GM12891 (cell line): ENCODE measurements around the gene VWA3B.
"Not testable (repeated sequence)": the region's sequence is repeated elsewhere in the genome, so short reads cannot be mapped to it uniquely, and the experiment has no call there.

Source experiments
- DNase-seq: peaks from one replicate; pipeline ENCODE4 v3.0.0; 2011; ENCODE audit warnings: low spot score; ENCODE audit not compliant: insufficient read length
- FAIRE-seq: peaks from 2 replicates; lab custom pipeline; 2011; peaks lifted over from hg19 to GRCh38; lab: Jason Lieb, UNC
- PAX5 ChIP-seq: IDR thresholded peaks from 2 replicates; pipeline ENCODE4 v1.6.1; 2011; ENCODE audit warnings: low read length, moderate library complexity, mild to moderate bottlenecking; ENCODE audit not compliant: insufficient read depth, severe bottlenecking
- POLR2A ChIP-seq: IDR thresholded peaks from 2 replicates; pipeline ENCODE4 v1.6.1; 2011; ENCODE audit warnings: low read depth, low read length, control low read depth
- POLR2AphosphoS5 ChIP-seq: IDR thresholded peaks from 2 replicates; pipeline ENCODE4 v1.6.1; 2011; ENCODE audit warnings: low read depth, low read length, control low read depth
- POU2F2 ChIP-seq: IDR thresholded peaks from 2 replicates; pipeline ENCODE4 v1.6.1; 2011; ENCODE audit warnings: low read depth, mild to moderate bottlenecking, control low read depth, low read length, moderate library complexity
- SPI1 ChIP-seq: IDR thresholded peaks from 2 replicates; pipeline ENCODE4 v1.6.1; 2011; ENCODE audit warnings: low read depth, low read length, control low read depth
- TAF1 ChIP-seq: IDR thresholded peaks from 2 replicates; pipeline ENCODE4 v1.6.1; 2011; ENCODE audit warnings: low read depth, low read length, control low read depth

VWA3B gene

DNA sequence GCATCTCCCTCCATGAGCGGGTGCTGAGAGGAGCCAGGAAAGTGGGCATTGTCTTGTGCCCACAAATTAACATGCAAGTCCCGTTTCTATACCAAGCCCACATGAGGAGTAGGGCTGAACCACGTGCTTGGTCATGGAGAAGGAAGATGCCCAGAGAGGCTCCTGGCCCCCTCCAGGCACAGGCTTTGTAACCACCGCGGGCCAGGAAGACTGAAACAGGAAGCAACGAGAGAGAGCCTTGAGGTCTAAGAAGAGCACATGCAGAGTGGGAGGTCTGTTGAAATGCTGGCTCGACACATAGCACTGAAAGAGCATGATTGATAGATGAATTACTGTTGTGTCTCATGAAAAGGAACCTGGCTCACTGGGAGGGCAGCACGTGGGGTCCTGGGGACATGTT is 36.3 kb downstream of the VWA3B start:
- FAIRE-seq (no peak), DNase-seq (no peak)
- TF ChIP-seq POLR2A (no peak), SPI1 (no peak), POU2F2 (no peak), POLR2AphosphoS5 (no peak), PAX5 (no peak), TAF1 (no peak)

DNA sequence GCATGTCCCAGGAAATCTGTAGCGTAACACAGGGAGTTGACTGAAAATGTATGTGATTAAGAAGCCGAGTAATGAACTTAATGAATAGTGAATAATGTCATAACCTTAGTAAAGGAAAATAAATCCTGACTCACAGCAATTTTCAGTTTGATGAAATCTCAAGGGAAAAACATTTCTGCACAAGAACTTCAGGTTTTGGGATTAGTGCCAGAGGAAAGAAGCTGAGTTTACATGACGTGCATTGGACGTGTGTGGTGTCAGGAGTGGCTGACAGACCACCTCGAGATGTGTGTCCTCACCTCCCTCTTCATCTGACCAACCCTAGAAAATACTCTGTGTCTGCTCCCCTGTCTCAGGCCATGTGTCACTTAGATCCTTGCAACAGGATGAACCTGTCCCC is 39.1 kb downstream of the VWA3B start:
- FAIRE-seq (no peak), DNase-seq (no peak)
- TF ChIP-seq SPI1 = no peak
- TF ChIP-seq POLR2A = no peak
- no peak for TF ChIP-seq TAF1
- no peak for TF ChIP-seq PAX5
- TF ChIP-seq POLR2AphosphoS5 = no peak
- no peak for TF ChIP-seq POU2F2

DNA sequence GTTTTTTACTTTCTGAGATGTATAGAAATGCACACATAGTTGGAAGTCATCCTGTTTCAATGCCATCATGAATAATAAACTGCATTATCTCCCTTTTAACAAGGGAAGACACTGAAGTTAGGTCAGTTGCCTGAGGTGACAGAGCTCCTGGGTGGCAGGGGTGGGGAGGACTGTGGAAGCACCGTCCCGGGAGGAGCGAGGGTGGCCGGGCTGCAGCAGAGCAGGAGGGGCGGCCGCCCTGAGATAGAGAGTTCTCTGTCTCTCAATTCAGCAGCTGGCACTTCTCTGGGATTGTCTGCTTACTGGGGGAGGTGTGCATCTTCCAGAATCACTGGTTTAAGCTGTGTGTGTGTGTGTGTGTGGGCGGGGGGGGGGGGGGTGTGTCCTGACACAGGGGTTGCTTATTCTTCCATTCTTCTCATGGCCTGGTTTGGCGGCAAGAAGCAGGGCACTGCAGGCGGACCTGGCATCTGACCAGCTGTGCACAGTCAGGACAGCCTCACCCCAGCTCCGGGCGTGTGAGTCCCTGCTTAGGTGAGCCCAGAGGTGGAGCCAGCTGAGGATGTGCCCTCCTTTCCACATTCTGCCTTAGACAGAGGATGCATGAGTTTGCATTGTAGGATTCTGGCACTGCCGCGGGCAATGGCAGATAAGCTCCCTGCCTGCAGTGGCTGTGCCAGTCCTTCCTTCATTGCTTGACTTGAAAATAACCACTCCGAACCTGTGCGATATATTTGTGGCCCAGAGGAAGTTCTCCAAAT is 40.4 kb downstream of the VWA3B start:
- DNase-seq (no peak), FAIRE-seq (no peak)
- TF ChIP-seq PAX5 (no peak), POLR2A (no peak), SPI1 (no peak), TAF1 (no peak), POU2F2 (no peak), POLR2AphosphoS5 (no peak)

DNA sequence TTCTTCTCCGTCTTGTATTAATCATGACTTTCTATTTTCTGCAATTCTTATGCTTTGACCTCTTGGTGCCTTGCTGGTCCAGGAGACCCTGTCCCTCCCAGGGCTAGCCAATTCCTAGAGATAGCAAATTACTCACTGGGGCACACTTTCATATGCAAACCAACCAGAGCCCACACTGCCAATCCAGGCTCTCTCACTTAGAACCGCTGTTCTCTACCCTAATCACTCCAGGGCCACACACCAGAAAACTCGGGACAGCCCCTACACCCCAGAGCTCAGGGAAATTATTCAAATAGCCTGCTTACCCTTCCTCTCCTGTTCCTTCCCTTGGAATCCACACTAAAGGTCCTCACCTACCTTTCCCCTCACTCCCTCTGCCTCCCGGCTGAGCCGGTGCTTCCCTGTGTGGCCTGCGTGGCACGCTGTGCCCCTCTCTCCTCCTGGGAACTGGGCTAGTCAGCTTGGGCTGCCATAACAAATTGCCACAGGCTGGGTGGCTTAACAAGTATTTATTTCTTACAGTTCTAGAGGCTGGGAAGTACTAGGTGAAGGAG is 41.7 kb downstream of the VWA3B start:
- FAIRE-seq (no peak), DNase-seq (no peak)
- TF ChIP-seq POU2F2 (no peak), POLR2AphosphoS5 (no peak), PAX5 (no peak)

DNA sequence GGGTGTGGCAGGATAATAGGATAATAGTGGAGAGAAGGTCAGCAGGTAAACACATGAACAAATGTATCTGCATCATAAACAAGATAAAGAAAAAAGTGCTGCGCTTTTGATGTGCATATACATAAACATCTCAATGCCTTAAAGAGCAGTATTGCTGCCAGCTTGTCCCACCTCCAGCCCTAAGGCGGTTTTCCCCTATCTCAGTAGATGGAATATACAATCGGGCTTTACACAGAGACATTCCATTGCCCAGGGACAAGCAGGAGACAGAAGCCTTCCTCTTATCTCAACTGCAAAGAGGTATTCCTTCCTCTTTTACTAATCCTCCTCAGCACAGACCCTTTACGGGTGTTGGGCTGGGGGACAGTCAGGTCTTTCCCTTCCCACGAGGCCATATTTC is 43.1 kb downstream of the VWA3B start:
- not testable (repeated sequence) for FAIRE-seq, DNase-seq

DNA sequence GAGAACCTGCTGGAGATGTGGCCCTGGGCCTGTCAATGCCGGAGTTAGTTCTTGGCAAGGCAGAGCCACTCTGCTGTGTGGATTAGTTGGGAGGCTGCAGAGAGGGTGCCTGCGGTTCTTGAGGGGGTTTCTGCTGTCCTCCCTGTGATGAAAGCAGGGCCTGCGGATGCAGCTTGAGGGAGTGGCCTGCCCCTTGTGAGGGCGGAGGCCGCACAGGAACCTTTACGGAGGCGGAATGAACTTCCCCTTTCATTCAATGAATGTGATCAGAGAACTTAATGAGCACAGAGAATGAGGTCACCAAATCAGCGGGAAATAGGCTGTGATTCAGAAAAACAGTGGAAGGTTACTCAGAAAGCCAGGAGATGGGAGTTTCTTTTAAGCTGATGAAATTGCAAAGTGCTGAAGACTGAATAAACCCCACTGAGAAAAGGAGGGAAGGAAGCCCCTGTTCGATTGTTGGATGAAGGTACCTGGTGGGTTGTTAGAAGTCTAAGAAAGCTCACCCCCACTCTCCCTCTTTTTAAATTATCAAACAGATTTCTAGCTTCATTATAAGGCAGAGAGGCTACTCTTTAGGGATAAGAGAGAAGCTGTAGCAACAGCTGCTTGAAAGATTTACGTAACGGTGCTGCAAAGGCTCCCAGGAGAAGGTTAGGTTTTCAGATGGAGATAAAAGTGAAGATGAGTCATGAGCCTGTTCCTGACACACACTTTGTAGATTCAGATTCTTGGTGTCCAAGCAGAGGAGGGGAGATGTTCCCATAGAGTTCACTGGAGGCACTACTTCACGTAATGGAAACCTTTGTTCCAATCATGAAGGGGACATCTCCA is 47.4 kb downstream of the VWA3B start:
- peak; percentile 62 for DNase-seq
- peak; percentile 93 for FAIRE-seq
- TF ChIP-seq SPI1 (peak; percentile 58), PAX5 (no peak), TAF1 (no peak), POU2F2 (peak; percentile 65; the same call in 1 of the 2 replicates), POLR2A (no peak)

DNA sequence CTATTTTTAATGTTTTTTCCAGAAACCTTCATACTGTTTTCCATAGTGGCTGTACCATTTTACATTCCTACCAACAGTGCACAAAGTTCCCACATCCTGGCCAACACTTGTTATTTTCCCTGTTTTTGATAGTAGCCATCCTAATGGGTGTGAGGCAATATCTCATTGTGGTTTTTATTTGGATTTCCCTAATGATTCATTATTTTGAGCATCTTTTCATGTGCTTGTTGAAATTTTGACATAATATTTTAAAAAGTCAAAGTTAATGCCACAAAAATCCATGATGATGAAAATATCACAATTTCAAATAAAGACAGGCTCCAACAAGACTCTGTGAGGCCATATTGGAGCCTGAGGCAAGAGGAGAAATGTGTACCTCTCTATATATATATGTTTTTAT is 50.2 kb downstream of the VWA3B start:
- TF ChIP-seq SPI1 (no peak), PAX5 (no peak), TAF1 (no peak), POLR2AphosphoS5 (no peak), POU2F2 (no peak), POLR2A (no peak)
- FAIRE-seq (no peak), DNase-seq (no peak)

DNA sequence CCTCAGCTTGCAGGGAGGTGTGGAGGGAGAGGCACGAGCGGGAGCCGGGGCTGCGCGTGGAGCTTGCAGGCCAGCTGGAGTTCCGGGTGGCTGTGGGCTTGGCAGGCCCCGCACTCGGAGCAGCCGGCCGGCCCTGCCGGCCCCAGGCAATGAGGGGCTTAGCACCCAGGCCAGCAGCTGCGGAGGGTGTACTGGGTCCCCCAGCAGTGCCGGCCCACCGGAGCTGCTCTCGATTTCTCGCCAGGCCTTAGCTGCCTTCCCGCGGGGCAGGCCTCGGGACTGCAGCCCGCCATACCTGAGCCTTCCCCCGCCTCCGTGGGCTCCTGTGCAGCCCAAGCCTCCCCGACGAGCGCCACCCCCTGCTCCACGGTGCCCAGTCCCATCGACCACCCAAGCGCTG is 52.0 kb downstream of the VWA3B start:
- FAIRE-seq, DNase-seq: not testable (repeated sequence)

DNA sequence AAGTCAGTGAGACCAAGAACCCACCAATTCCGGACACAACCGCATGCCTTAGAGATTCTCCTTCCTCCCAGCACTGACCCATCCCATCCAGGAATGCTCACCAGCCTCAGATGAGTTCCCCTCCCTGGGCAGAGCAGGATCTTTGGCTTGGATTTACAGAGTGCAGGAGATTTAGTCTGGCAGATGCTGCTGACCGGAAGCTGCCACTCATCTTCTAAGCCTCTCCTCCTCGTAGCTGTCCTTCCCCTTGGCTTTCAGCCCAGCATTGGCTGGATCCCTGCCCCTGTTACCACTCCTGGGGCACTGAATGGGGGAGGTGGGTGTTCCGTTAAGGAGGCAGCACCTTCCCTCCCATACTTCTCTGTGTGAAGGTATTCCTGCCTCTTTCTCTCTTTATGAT is 53.2 kb downstream of the VWA3B start:
- no peak for DNase-seq
- TF ChIP-seq POLR2AphosphoS5 (no peak), POU2F2 (no peak)
- FAIRE-seq = no peak

DNA sequence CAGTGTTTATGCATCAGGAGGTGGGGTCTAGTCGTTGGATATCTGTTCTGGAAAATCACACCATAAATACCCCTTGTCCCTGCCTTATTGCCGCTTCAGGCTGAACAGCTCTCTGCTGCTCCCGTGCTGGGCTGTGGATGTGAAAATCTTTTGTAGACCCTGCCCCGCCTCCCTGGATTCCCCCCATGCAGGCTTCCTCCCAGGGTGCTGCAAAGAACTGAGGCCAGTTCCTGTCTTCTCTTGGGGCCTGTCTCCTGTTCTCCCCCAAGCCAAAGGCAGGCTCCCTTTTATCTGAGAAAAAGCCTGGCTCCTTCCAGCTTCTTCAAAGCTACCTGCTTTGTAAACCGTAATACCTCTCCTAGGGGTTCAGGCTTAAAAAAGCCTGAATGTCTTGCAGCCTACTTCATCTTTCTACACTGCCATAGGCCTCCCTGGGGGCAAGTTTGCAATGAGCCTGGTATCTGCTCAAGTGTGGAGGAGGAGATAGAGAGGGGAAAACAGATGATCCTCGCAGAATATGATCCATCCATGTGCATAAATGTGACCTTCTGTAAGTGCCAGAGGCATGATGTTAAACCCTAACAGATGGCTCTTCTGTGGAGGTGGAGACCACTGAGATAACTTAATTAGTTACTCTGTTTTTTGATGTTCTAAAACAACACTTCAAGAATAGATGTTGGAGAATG is 55.3 kb downstream of the VWA3B start:
- DNase-seq (no peak), FAIRE-seq (no peak)
- TF ChIP-seq POLR2AphosphoS5 = no peak
- TF ChIP-seq SPI1 = no peak
- TF ChIP-seq POLR2A = no peak
- TF ChIP-seq POU2F2 = no peak
- no peak for TF ChIP-seq PAX5
- no peak for TF ChIP-seq TAF1
